H9 (cell line): ENCODE data around the gene INVS. TPM values are rescaled to one million over a fixed set of nuclear protein-coding genes. Genes with fewer than 3 reads are reported as not detected.

ENCODE experiments used
- DNase-seq: peaks from one replicate; pipeline ENCODE4 v3.0.0-alpha.2; 2017
- H2AFZ ChIP-seq: one replicate; pipeline ENCODE4 v1.6.1; 2013; ENCODE audit warnings: mild to moderate bottlenecking, low read length, control low read depth, moderate library complexity
- H2AK5ac ChIP-seq: 2 replicates; pipeline ENCODE4 v1.6.1; 2013; ENCODE audit warnings: low read length, control low read depth, mixed read lengths; ENCODE audit not compliant: insufficient read length
- H2BK120ac ChIP-seq: one replicate; pipeline ENCODE4 v1.6.1; 2013; ENCODE audit warnings: low read depth, mild to moderate bottlenecking, low read length, control low read depth, inconsistent platforms; ENCODE audit not compliant: poor library complexity, severe bottlenecking
- H2BK12ac ChIP-seq: 2 replicates; pipeline ENCODE4 v1.6.1; 2013; ENCODE audit warnings: low read length, control low read depth, mixed read lengths, low read depth; ENCODE audit not compliant: insufficient read length
- H2BK15ac ChIP-seq: 2 replicates; pipeline ENCODE4 v1.6.1; 2013; ENCODE audit warnings: low read depth, low read length, control low read depth
- H2BK20ac ChIP-seq: one replicate; pipeline ENCODE4 v1.6.1; 2013; ENCODE audit warnings: low read depth, mild to moderate bottlenecking, low read length, control low read depth, inconsistent platforms; ENCODE audit not compliant: poor library complexity, severe bottlenecking
- H2BK5ac ChIP-seq: 2 replicates; pipeline ENCODE4 v1.6.1; 2013; ENCODE audit warnings: low read length, control low read depth, mixed read lengths; ENCODE audit not compliant: insufficient read length
- H3K14ac ChIP-seq: 2 replicates; pipeline ENCODE4 v1.6.1; 2013; ENCODE audit warnings: low read length, control low read depth; ENCODE audit not compliant: insufficient read depth
- H3K18ac ChIP-seq: 2 replicates; pipeline ENCODE4 v1.6.1; 2013; ENCODE audit warnings: low read depth, mild to moderate bottlenecking, mixed read lengths, low read length, control low read depth; ENCODE audit not compliant: insufficient read length
- H3K23ac ChIP-seq: 2 replicates; pipeline ENCODE4 v1.6.1; 2013; ENCODE audit warnings: low read length, control low read depth, mixed read lengths, low read depth; ENCODE audit not compliant: insufficient read length
- H3K23me2 ChIP-seq: 2 replicates; pipeline ENCODE4 v1.6.1; 2013; ENCODE audit warnings: low read depth, mild to moderate bottlenecking, mixed read lengths, low read length, control low read depth; ENCODE audit not compliant: insufficient read length, poor library complexity, severe bottlenecking
- H3K27ac ChIP-seq: 2 replicates; pipeline ENCODE4 v1.5.1; 2013; ENCODE audit warnings: low read length, control low read depth, mixed read lengths, low read depth; ENCODE audit not compliant: insufficient read length
- H3K27me3 ChIP-seq: 2 replicates; pipeline ENCODE4 v1.6.1; 2013; ENCODE audit warnings: low read length, control low read depth, inconsistent platforms; ENCODE audit not compliant: insufficient read depth
- H3K4ac ChIP-seq: 2 replicates; pipeline ENCODE4 v1.6.1; 2013; ENCODE audit warnings: low read depth, mild to moderate bottlenecking, control low read depth, inconsistent platforms, low read length, moderate library complexity
- H3K4me1 ChIP-seq: 2 replicates; pipeline ENCODE4 v1.6.1; 2013; ENCODE audit warnings: low read length, control low read depth, inconsistent platforms; ENCODE audit not compliant: insufficient read depth
- H3K4me2 ChIP-seq: 2 replicates; pipeline ENCODE4 v1.6.1; 2013; ENCODE audit warnings: low read length, control low read depth, mixed read lengths; ENCODE audit not compliant: insufficient read length, insufficient read depth
- H3K56ac ChIP-seq: 2 replicates; pipeline ENCODE4 v1.6.1; 2013; ENCODE audit warnings: low read depth, mild to moderate bottlenecking, mixed read lengths, low read length, control low read depth; ENCODE audit not compliant: insufficient read length
- H3K79me1 ChIP-seq: 2 replicates; pipeline ENCODE4 v1.6.1; 2013; ENCODE audit warnings: low read depth, mild to moderate bottlenecking, moderate library complexity, low read length, control low read depth, inconsistent platforms; ENCODE audit not compliant: insufficient read depth, poor library complexity, severe bottlenecking
- H3K79me2 ChIP-seq: 2 replicates; pipeline ENCODE4 v1.6.1; 2013; ENCODE audit warnings: low read length, control low read depth, inconsistent platforms; ENCODE audit not compliant: insufficient read depth
- H3K9ac ChIP-seq: 2 replicates; pipeline ENCODE4 v1.6.1; 2013; ENCODE audit warnings: low read length, control low read depth, mixed read lengths; ENCODE audit not compliant: insufficient read length; ENCODE audit errors: extremely low read depth
- H3K9me3 ChIP-seq: one replicate; pipeline ENCODE4 v1.6.1; 2013; ENCODE audit warnings: low read depth, low read length, inconsistent platforms; ENCODE audit not compliant: control insufficient read depth
- H3T11ph ChIP-seq: one replicate; pipeline ENCODE4 v1.6.1; 2013; ENCODE audit warnings: mild to moderate bottlenecking, low read length, control low read depth, inconsistent platforms
- H4K20me1 ChIP-seq: one replicate; pipeline ENCODE4 v1.6.1; 2013; ENCODE audit not compliant: control insufficient read depth, insufficient read length, insufficient read depth
- H4K5ac ChIP-seq: 2 replicates; pipeline ENCODE4 v1.6.1; 2013; ENCODE audit warnings: low read depth, mild to moderate bottlenecking, mixed read lengths, low read length, control low read depth; ENCODE audit not compliant: insufficient read length
- H4K8ac ChIP-seq: replicated peaks from 2 replicates; pipeline ENCODE4 v1.6.1; 2013; ENCODE audit warnings: low read length, control low read depth, mixed read lengths, low read depth; ENCODE audit not compliant: insufficient read length
- H4K91ac ChIP-seq: 2 replicates; pipeline ENCODE4 v1.6.1; 2013; ENCODE audit warnings: low read depth, mild to moderate bottlenecking, moderate library complexity, mixed read lengths, low read length, control low read depth; ENCODE audit not compliant: insufficient read length
- H3K27ac Mint-ChIP-seq, 3 experiments: 2 replicates in 2 of 3; 3 replicates in 1 of 3; pipeline ENCODE4 v1.8.0; 2020 to 2021; ENCODE audit warnings: mixed read lengths in 3 of 3, mild to moderate bottlenecking in 1 of 3, moderate library complexity in 1 of 3
- H3K27me3 Mint-ChIP-seq: 2 replicates; pipeline ENCODE4 v1.8.0; 2021; ENCODE audit warnings: low read depth, mild to moderate bottlenecking, moderate library complexity, mixed read lengths
- H3K36me3 Mint-ChIP-seq, 3 experiments: 2 replicates in 2 of 3; 3 replicates in 1 of 3; pipeline ENCODE4 v1.8.0; 2020 to 2021; ENCODE audit warnings: low read depth in 3 of 3, mixed read lengths in 3 of 3; ENCODE audit not compliant: insufficient read depth in 1 of 3
- H3K4me1 Mint-ChIP-seq, 2 experiments: 2 replicates each; pipeline ENCODE4 v1.8.0; 2020; ENCODE audit warnings: mixed read lengths in 2 of 2
- H3K4me3 Mint-ChIP-seq, 2 experiments: 2 replicates in 1 of 2; 3 replicates in 1 of 2; pipeline ENCODE4 v1.8.0; 2020 to 2021; ENCODE audit warnings: mild to moderate bottlenecking in 2 of 2, mixed read lengths in 2 of 2, moderate library complexity in 1 of 2
- H3K9me3 Mint-ChIP-seq, 2 experiments: 2 replicates in 1 of 2; 3 replicates in 1 of 2; pipeline ENCODE4 v1.8.0; 2020; ENCODE audit warnings: mild to moderate bottlenecking in 2 of 2, mixed read lengths in 2 of 2, moderate library complexity in 1 of 2
- WGBS: extraction: QIAGEN DNeasy Blood & Tissue Kit; methylation state at CpG from one replicate; pipeline ENCODE4 v1.1.7; 2013; ENCODE audit warnings: missing lambda C conversion rate, low lambda C conversion rate, mixed read lengths; ENCODE audit not compliant: insufficient read length; ENCODE audit errors: extremely low coverage; 5-methylcytosine and 5-hydroxymethylcytosine counted together
- total RNA-seq: library from RNA; stranded (reverse); gene quantifications from 2 replicates; pipeline ENCODE4 v1.2.1, GENCODE V29; 2021
- TF ChIP-seq, protein P1 (sequence below): fragments of 200-600 bp; sonication (generic); conservative IDR thresholded peaks from 3 replicates; pipeline ENCODE4 v1.8.0; 2021; ENCODE audit warnings: antibody characterized with exemption, mild to moderate bottlenecking

The INVS gene
- total RNA-seq, 1 experiment from 2014 or later, result 7.5 TPM

DNA sequence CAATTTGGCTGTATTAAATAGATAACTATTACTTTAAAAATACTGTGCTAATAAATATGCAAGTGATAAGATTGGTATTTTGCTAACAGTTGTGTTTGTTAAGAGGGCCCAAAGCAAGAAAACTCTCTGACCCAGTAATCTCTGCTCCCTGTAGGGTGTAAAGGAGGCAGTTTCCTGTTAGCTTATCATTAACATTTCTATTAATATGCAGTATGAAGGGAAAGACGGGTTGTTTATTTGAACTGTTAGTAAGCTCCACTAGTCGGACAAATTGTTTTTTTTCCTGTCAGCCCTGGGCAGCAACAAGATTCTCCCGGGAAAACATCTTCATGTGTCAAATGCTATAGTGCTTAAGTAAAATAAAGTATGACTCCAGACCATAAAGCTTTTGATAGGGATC, 35.9 kb upstream of the INVS start:
- H3K27ac Mint-ChIP-seq, result no peak overlapping the region
- H3K9ac ChIP-seq, result no peak overlapping the region
- DNase-seq, result no peak
- no peak overlapping the region for H2AK5ac ChIP-seq
- H3K36me3 Mint-ChIP-seq, result peaks cover 9 to 14% (median 13%) of the 10 kb centered on the region in 3 experiments; a peak in 5 of 7 replicates
- H3K27me3 Mint-ChIP-seq, result 0 out of 2 replicates have a peak, but pooled peaks cover 4% of the 10 kb centered on the region
- H4K91ac ChIP-seq, result no peak overlapping the region
- no peaks in the 10 kb centered on the region for H3K23me2 ChIP-seq
- H3T11ph ChIP-seq, result no peak overlapping the region
- no peak overlapping the region for H2BK120ac ChIP-seq
- no peak overlapping the region for H2BK15ac ChIP-seq
- WGBS, result no CpG with 5 or more reads among the region's 3 CpGs
- no peaks in the 10 kb centered on the region for H3K79me2 ChIP-seq
- H3K23ac ChIP-seq, result no peak overlapping the region
- H3K4me3 Mint-ChIP-seq, result peak overlapping the region in 1 of 2 experiments; percentile 41; a peak in 1 of 5 replicates
- no peak overlapping the region for H2BK12ac ChIP-seq
- TF ChIP-seq, protein P1, sequence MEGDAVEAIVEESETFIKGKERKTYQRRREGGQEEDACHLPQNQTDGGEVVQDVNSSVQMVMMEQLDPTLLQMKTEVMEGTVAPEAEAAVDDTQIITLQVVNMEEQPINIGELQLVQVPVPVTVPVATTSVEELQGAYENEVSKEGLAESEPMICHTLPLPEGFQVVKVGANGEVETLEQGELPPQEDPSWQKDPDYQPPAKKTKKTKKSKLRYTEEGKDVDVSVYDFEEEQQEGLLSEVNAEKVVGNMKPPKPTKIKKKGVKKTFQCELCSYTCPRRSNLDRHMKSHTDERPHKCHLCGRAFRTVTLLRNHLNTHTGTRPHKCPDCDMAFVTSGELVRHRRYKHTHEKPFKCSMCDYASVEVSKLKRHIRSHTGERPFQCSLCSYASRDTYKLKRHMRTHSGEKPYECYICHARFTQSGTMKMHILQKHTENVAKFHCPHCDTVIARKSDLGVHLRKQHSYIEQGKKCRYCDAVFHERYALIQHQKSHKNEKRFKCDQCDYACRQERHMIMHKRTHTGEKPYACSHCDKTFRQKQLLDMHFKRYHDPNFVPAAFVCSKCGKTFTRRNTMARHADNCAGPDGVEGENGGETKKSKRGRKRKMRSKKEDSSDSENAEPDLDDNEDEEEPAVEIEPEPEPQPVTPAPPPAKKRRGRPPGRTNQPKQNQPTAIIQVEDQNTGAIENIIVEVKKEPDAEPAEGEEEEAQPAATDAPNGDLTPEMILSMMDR, result no peak
- no peak overlapping the region for H3K18ac ChIP-seq
- peak overlapping the region; percentile 6 for H3K4me2 ChIP-seq
- H3K56ac ChIP-seq, result no peak overlapping the region
- H3K4me1 Mint-ChIP-seq, result peaks cover 10 to 16% of the 10 kb centered on the region in 2 experiments
- no peaks in the 10 kb centered on the region for H3K9me3 ChIP-seq
- H2AFZ ChIP-seq, result no peak overlapping the region
- no peaks in the 10 kb centered on the region for H3K27me3 ChIP-seq
- H4K5ac ChIP-seq, result no peak overlapping the region
- no peak overlapping the region for H4K8ac ChIP-seq
- no peak overlapping the region for H3K4ac ChIP-seq
- H2BK20ac ChIP-seq, result no peak overlapping the region
- H3K14ac ChIP-seq, result no peak overlapping the region
- no peaks in the 10 kb centered on the region for H3K79me1 ChIP-seq
- no peak overlapping the region for H2BK5ac ChIP-seq
- no peaks in the 10 kb centered on the region for H4K20me1 ChIP-seq
- peaks cover 12 to 15% of the 10 kb centered on the region in 2 experiments; a peak in 4 of 5 replicates for H3K9me3 Mint-ChIP-seq
- H3K27ac ChIP-seq, result no peak overlapping the region
- H3K4me1 ChIP-seq, result no peaks in the 10 kb centered on the region
